Stimulated activated CD8-positive, alpha-beta memory T cell treated with anti-CD3 and anti-CD28 coated beads, Interleukin-4, amount 100 ng/mL, for 48 hours (primary cell): ENCODE results near the gene ZFHX2.
"Not testable (repeated sequence)": the region's sequence is repeated elsewhere in the genome, so short reads cannot be mapped to it uniquely, and the experiment has no call there.

Source experiments
- DNase-seq: peaks from one replicate; pipeline ENCODE4 v3.0.0-alpha.2; 2020

Gene ZFHX2

GRCh38 chr14:23551266-23552028 is at the start of gene ZFHX2:
Gene ZFHX2 (minus strand): TSS chr14:23551765. CDS start chr14:23535325, 16,440 bp downstream.
- peak; percentile 88 for DNase-seq

- DNase-seq = no peak
These were observed 49.2 kb upstream of the ZFHX2 start for GRCh38 chr14:23600806-23601205.

- DNase-seq = no peak
These were observed 48.8 kb upstream of the ZFHX2 start for GRCh38 chr14:23600322-23600707.

GRCh38 chr14:23594191-23594590 is 42.6 kb upstream of the ZFHX2 start:
- DNase-seq = not testable (repeated sequence)

GRCh38 chr14:23590198-23590597 is 38.6 kb upstream of the ZFHX2 start:
- DNase-seq = no peak

GRCh38 chr14:23589606-23590005 is 38.0 kb upstream of the ZFHX2 start:
- DNase-seq = no peak

GRCh38 chr14:23588884-23589598 is 37.5 kb upstream of the ZFHX2 start:
- peak; percentile 90 for DNase-seq

- not testable (repeated sequence) for DNase-seq
These were observed 33.1 kb upstream of the ZFHX2 start for GRCh38 chr14:23584527-23585203.

GRCh38 chr14:23583761-23584526 is 32.4 kb upstream of the ZFHX2 start:
- DNase-seq = not testable (repeated sequence)

GRCh38 chr14:23582906-23583760 is 31.6 kb upstream of the ZFHX2 start:
- DNase-seq = no peak

- no peak for DNase-seq
These were observed 29.4 kb upstream of the ZFHX2 start for GRCh38 chr14:23580948-23581281.

GRCh38 chr14:23580152-23580926 is 28.8 kb upstream of the ZFHX2 start:
- no peak for DNase-seq

- DNase-seq = no peak
These were observed 28.2 kb upstream of the ZFHX2 start for GRCh38 chr14:23579739-23580138.

GRCh38 chr14:23579311-23579630 is 27.7 kb upstream of the ZFHX2 start:
- no peak for DNase-seq

- DNase-seq = no peak
These were observed 27.2 kb upstream of the ZFHX2 start, which contains the start of gene JPH4 for GRCh38 chr14:23578560-23579310. Gene JPH4 (minus strand): TSS chr14:23578790. CDS start chr14:23577453, 1,337 bp downstream.

- no peak for DNase-seq
These were observed 26.3 kb upstream of the ZFHX2 start for GRCh38 chr14:23577710-23578392.

GRCh38 chr14:23577004-23577681 is 25.6 kb upstream of the ZFHX2 start:
- DNase-seq = no peak

GRCh38 chr14:23573384-23574015 is 21.9 kb upstream of the ZFHX2 start:
- no peak for DNase-seq

- DNase-seq = no peak
These were observed 21.3 kb upstream of the ZFHX2 start for GRCh38 chr14:23572836-23573235.
